HG02588 (cell line): ENCODE data around the gene GATA3.

ENCODE experiments used
- ATAC-seq: cut with Tn5 transposase; IDR thresholded peaks from one replicate; pipeline ENCODE4 v1.9.1; 2021; ENCODE audit warnings: mild to moderate bottlenecking, moderate library complexity; ENCODE audit not compliant: unreplicated experiment

The GATA3 gene

GRCh38 chr10:8037941-8038894, 16.3 kb upstream of the GATA3 start:
- no peak for ATAC-seq

- ATAC-seq = no peak
Measured at GRCh38 chr10:8039321-8039881, 15.1 kb upstream of the GATA3 start.

GRCh38 chr10:8040651-8041050, 13.8 kb upstream of the GATA3 start:
- no peak for ATAC-seq

- ATAC-seq = no peak
Measured at GRCh38 chr10:8041284-8041991, 13.1 kb upstream of the GATA3 start.

- no peak for ATAC-seq
Measured at GRCh38 chr10:8041992-8042720, 12.3 kb upstream of the GATA3 start.

- ATAC-seq = no peak
Measured at GRCh38 chr10:8042721-8043568, 11.5 kb upstream of the GATA3 start.

GRCh38 chr10:8043569-8044306, 10.8 kb upstream of the GATA3 start:
- ATAC-seq = no peak

GRCh38 chr10:8044331-8044907, 10.1 kb upstream of the GATA3 start:
- no peak for ATAC-seq

- no peak for ATAC-seq
Measured at GRCh38 chr10:8044908-8045725, 9.4 kb upstream of the GATA3 start.

- no peak for ATAC-seq
Measured at GRCh38 chr10:8045726-8046494, 8.6 kb upstream of the GATA3 start.

GRCh38 chr10:8047452-8048280, 6.8 kb upstream of the GATA3 start:
- no peak for ATAC-seq

- no peak for ATAC-seq
Measured at GRCh38 chr10:8048281-8049008, 6.0 kb upstream of the GATA3 start.

- ATAC-seq = no peak
Measured at GRCh38 chr10:8049045-8049864, 5.2 kb upstream of the GATA3 start.

- no peak for ATAC-seq
Measured at GRCh38 chr10:8049865-8050555, 4.5 kb upstream of the GATA3 start.
